GM12878 (cell line): Measurements from ENCODE around the gene HAAO. TPM values are rescaled to one million over a fixed set of nuclear protein-coding genes. Genes with fewer than 3 reads are reported as not detected.

Source experiments
- BCL11A ChIP-seq: IDR thresholded peaks from 2 replicates; pipeline ENCODE4 v1.6.1; 2011; ENCODE audit warnings: low read depth, low read length
- BHLHE40 ChIP-seq, 2 experiments: fragments of 450-650 bp in 1 of 2; IDR thresholded peaks; 2 replicates each; pipeline ENCODE4 v1.6.1; 2011 to 2017; ENCODE audit warnings: low read depth in 2 of 2, borderline replicate concordance in 1 of 2, improper control_type of control experiment in 1 of 2, low read length in 1 of 2, mild to moderate bottlenecking in 1 of 2
- CEBPB ChIP-seq, 2 experiments: fragments of 150-350 bp in 1 of 2; IDR thresholded peaks; 2 replicates each; pipeline ENCODE4 v1.6.1; 2012 to 2014; ENCODE audit warnings: low read depth in 2 of 2, low read length in 2 of 2, borderline replicate concordance in 1 of 2, inconsistent platforms in 1 of 2
- CREB1 ChIP-seq: IDR thresholded peaks from 2 replicates; pipeline ENCODE4 v1.6.1; 2012; ENCODE audit warnings: low read depth, mild to moderate bottlenecking, inconsistent platforms
- CREM ChIP-seq: IDR thresholded peaks from 2 replicates; pipeline ENCODE4 v1.6.1; 2014; ENCODE audit warnings: antibody characterized with exemption, low read depth
- ETV6 ChIP-seq, 2 experiments: fragments of 450-650 bp in 1 of 2; IDR thresholded peaks in 1 of 2; conservative IDR thresholded peaks in 1 of 2; 2 replicates each; pipeline ENCODE4 v1.6.1; 2014; ENCODE audit warnings: antibody characterized with exemption in 1 of 2, borderline replicate concordance in 1 of 2, low read depth in 1 of 2, mild to moderate bottlenecking in 1 of 2, moderate library complexity in 1 of 2
- IKZF2 ChIP-seq, 2 experiments: fragments of 450-650 bp; IDR thresholded peaks; 2 replicates each; pipeline ENCODE4 v1.6.1; 2017; ENCODE audit warnings: mild to moderate bottlenecking in 2 of 2, moderate library complexity in 2 of 2
- MLLT1 ChIP-seq: fragments of 450-650 bp; IDR thresholded peaks from 2 replicates; pipeline ENCODE4 v1.6.1; 2016; ENCODE audit warnings: mild to moderate bottlenecking
- MXI1 ChIP-seq: fragments of 150-350 bp; IDR thresholded peaks from 2 replicates; pipeline ENCODE4 v1.6.1; 2011; ENCODE audit warnings: low read depth, mild to moderate bottlenecking, inconsistent platforms, low read length, improper control_type of control experiment
- NFIC ChIP-seq: IDR thresholded peaks from 2 replicates; pipeline ENCODE4 v1.6.1; 2012; ENCODE audit warnings: low read depth, mild to moderate bottlenecking, inconsistent platforms, low read length, moderate library complexity
- NFYB ChIP-seq: IDR thresholded peaks from 2 replicates; pipeline ENCODE4 v1.6.1; 2011; ENCODE audit warnings: low read depth, mild to moderate bottlenecking, low read length, improper control_type of control experiment, moderate library complexity; ENCODE audit not compliant: insufficient read depth
- PAX5 ChIP-seq: IDR thresholded peaks from 2 replicates; pipeline ENCODE4 v1.6.1; 2011; ENCODE audit warnings: low read depth, low read length, borderline replicate concordance
- PAX8 ChIP-seq: fragments of 450-650 bp; IDR thresholded peaks from 2 replicates; pipeline ENCODE4 v1.6.1; 2017; ENCODE audit warnings: mild to moderate bottlenecking, moderate library complexity
- PML ChIP-seq: IDR thresholded peaks from 2 replicates; pipeline ENCODE4 v1.6.1; 2012; ENCODE audit warnings: low read length, inconsistent platforms
- RAD21 ChIP-seq: IDR thresholded peaks from 2 replicates; pipeline ENCODE4 v1.6.1; 2011; ENCODE audit warnings: mild to moderate bottlenecking, low read depth, low read length, moderate library complexity; ENCODE audit not compliant: insufficient read depth
- REST ChIP-seq: IDR thresholded peaks from 2 replicates; pipeline ENCODE4 v1.6.1; 2012; ENCODE audit warnings: mild to moderate bottlenecking, low read depth, low read length
- SRF ChIP-seq, 2 experiments: IDR thresholded peaks; 2 replicates each; pipeline ENCODE4 v1.6.1; 2011; ENCODE audit warnings: low read depth in 2 of 2, low read length in 2 of 2, mild to moderate bottlenecking in 1 of 2, moderate library complexity in 1 of 2
- STAT3 ChIP-seq: IDR thresholded peaks from 2 replicates; pipeline ENCODE4 v1.6.1; 2011; ENCODE audit warnings: low read depth, low read length, improper control_type of control experiment
- YY1 ChIP-seq: IDR thresholded peaks from 2 replicates; pipeline ENCODE4 v1.6.1; 2011; ENCODE audit warnings: low read depth, mild to moderate bottlenecking, low read length
- ZBTB40 ChIP-seq: fragments of 450-650 bp; IDR thresholded peaks from 2 replicates; pipeline ENCODE4 v1.6.1; 2016; ENCODE audit warnings: mild to moderate bottlenecking, moderate library complexity, borderline replicate concordance
- polyA plus RNA-seq, 11 experiments: library from polyadenylated mRNA; depleted of rRNA in 4 of 11; unstranded in 6 of 11; stranded (reverse) in 5 of 11; fragments of >200 nt; fragmentation: Nextera tagmentation in 4 of 11; fragmentation: Illumina TruSeq in 1 of 11; extraction: Ambion mirVana in 4 of 11; extraction: Trizol in 1 of 11; gene quantifications; 1 replicate in 1 of 11; 2 replicates in 10 of 11; pipeline versions ENCODE4 v1.2.1 to v1.2.3, GENCODE V29; 2011 to 2016; ENCODE audit warnings: inconsistent platforms in 2 of 11, missing spikeins in 2 of 11, low read depth in 1 of 11
- total RNA-seq, 4 experiments: library from RNA; depleted of rRNA in 3 of 4; stranded (reverse); fragments of >200 nt in 3 of 4; fragmentation: Illumina TruSeq in 1 of 4; extraction: Trizol in 1 of 4; gene quantifications; 2 replicates each; pipeline versions ENCODE4 v1.2.1 to v1.2.3, GENCODE V29; 2013 to 2021

The HAAO gene
- total and polyA plus RNA-seq, 10 of the 15 experiments (the other 5 are each of a cell fraction or from before 2014, with no cell fraction given) = 4.3 to 58.7 (median 26.8) TPM

GRCh38 chr2:42722320-42723190, 69.8 kb downstream of the HAAO start (continued):
- peak; percentile 40 to 57; a peak in 2 of 4 replicates for TF ChIP-seq BHLHE40 (IDR thresholded peaks at IDR 0.05; ENCODE audit: borderline replicate concordance in 1 of 2, low read depth in 2 of 2, low read length in 1 of 2)
- peak; percentile 55 for TF ChIP-seq NFIC
- peak; percentile 38; the same call in 1 of the 2 replicates for TF ChIP-seq CREM
- no peak for TF ChIP-seq SRF (IDR thresholded peaks at IDR 0.05; ENCODE audit: low read depth in 2 of 2, low read length in 2 of 2)
- peak; percentile 38; the same call in 1 of the 2 replicates for TF ChIP-seq MLLT1
- no peak for TF ChIP-seq PAX8
- peak; percentile 99 for TF ChIP-seq BCL11A
- peak; percentile 28; the same call in 1 of the 2 replicates for TF ChIP-seq PAX5
- no peak for TF ChIP-seq REST
- no peak for TF ChIP-seq CEBPB (IDR thresholded peaks at IDR 0.05; ENCODE audit: borderline replicate concordance in 1 of 2, low read depth in 2 of 2, low read length in 2 of 2)
- TF ChIP-seq STAT3 = peak; percentile 88
- TF ChIP-seq MXI1 = peak; percentile 96
- TF ChIP-seq YY1 = no peak
- peak; percentile 21; the same call in 1 of the 2 replicates for TF ChIP-seq ZBTB40
- no peak for TF ChIP-seq CREB1
- TF ChIP-seq RAD21 = 0 out of 2 replicates have a peak, but pooled peaks have one; percentile 23
- 0 out of 2 replicates have a peak, but pooled peaks have one; percentile 22 for TF ChIP-seq NFYB
- TF ChIP-seq ETV6 (conservative IDR thresholded peaks at IDR 0.05 in 1 of 2, IDR thresholded peaks at IDR 0.05 in 1 of 2; ENCODE audit: borderline replicate concordance in 1 of 2, low read depth in 1 of 2) = 0 out of 4 replicates have a peak, but pooled peaks of 1 of the 2 experiments have one; percentile 37
- TF ChIP-seq IKZF2 (IDR thresholded peaks at IDR 0.05) = peak; percentile 79 to 82
- TF ChIP-seq PML = no peak; the same call in 1 of the 2 replicates
